GM23338 (cell line): Measurements from ENCODE around the gene EIF3J. TPM values are rescaled to one million over a fixed set of nuclear protein-coding genes. Genes with fewer than 3 reads are reported as not detected.

ENCODE experiments used
- ATAC-seq: fragments of 200-7000 bp; cut with Tn5 transposase; 3 replicates; pipeline ENCODE4 v1.9.1; 2020
- DNase-seq: peaks from one replicate; pipeline ENCODE4 v3.0.0-alpha.2; 2015; ENCODE audit warnings: low spot score
- H2AFZ ChIP-seq: fragments of 200-600 bp; sonication (generic); 2 replicates; pipeline ENCODE4 v1.8.0; 2016; ENCODE audit warnings: antibody characterized with exemption, mild to moderate bottlenecking, moderate library complexity
- H3F3A ChIP-seq: fragments of 200-600 bp; sonication (generic); replicated peaks from 2 replicates; pipeline ENCODE4 v1.8.0; 2017; ENCODE audit warnings: antibody characterized with exemption, mixed run types, low read depth
- H3K27ac ChIP-seq: fragments of 200-600 bp; sonication (generic); 2 replicates; pipeline ENCODE4 v1.6.1; 2016; ENCODE audit warnings: low read depth
- H3K27me3 ChIP-seq: fragments of 200-600 bp; sonication (generic); 2 replicates; pipeline ENCODE4 v1.8.0; 2016; ENCODE audit warnings: mild to moderate bottlenecking, mixed run types, moderate library complexity; ENCODE audit not compliant: insufficient read depth
- H3K36me3 ChIP-seq: fragments of 200-600 bp; sonication (generic); 2 replicates; pipeline ENCODE4 v1.8.0; 2016; ENCODE audit warnings: mild to moderate bottlenecking; ENCODE audit not compliant: insufficient read depth
- H3K4me1 ChIP-seq: fragments of 200-600 bp; sonication (generic); 2 replicates; pipeline ENCODE4 v1.8.0; 2016; ENCODE audit warnings: mild to moderate bottlenecking, moderate library complexity; ENCODE audit not compliant: insufficient read depth
- H3K4me2 ChIP-seq: fragments of 200-600 bp; sonication (generic); 2 replicates; pipeline ENCODE4 v1.7.1; 2017; ENCODE audit warnings: mixed run types
- H3K4me3 ChIP-seq: fragments of 200-600 bp; sonication (generic); 2 replicates; pipeline ENCODE4 v1.6.1; 2016; ENCODE audit warnings: mixed run types
- H3K79me2 ChIP-seq: fragments of 200-600 bp; sonication (generic); replicated peaks from 2 replicates; pipeline ENCODE4 v1.8.0; 2017; ENCODE audit warnings: mild to moderate bottlenecking; ENCODE audit not compliant: insufficient read depth
- H3K9me2 ChIP-seq: fragments of 200-600 bp; sonication (generic); 2 replicates; pipeline ENCODE4 v1.8.0; 2017; ENCODE audit not compliant: insufficient read depth
- H4K20me1 ChIP-seq: fragments of 200-600 bp; sonication (generic); replicated peaks from 2 replicates; pipeline ENCODE4 v1.8.0; 2017; ENCODE audit warnings: mild to moderate bottlenecking; ENCODE audit not compliant: insufficient read depth
- H3K27ac Mint-ChIP-seq: 2 replicates; pipeline ENCODE4 v1.8.0; 2020; ENCODE audit warnings: inconsistent platforms, mild to moderate bottlenecking, moderate library complexity, mixed read lengths
- H3K27me3 Mint-ChIP-seq: 3 replicates; pipeline ENCODE4 v1.8.0; 2022; ENCODE audit warnings: low read depth, mild to moderate bottlenecking, moderate library complexity, mixed read lengths, inconsistent platforms; ENCODE audit not compliant: insufficient read depth, poor library complexity
- H3K36me3 Mint-ChIP-seq: 3 replicates; pipeline ENCODE4 v1.8.0; 2021; ENCODE audit warnings: low read depth, mild to moderate bottlenecking, inconsistent platforms, moderate library complexity, mixed read lengths
- H3K4me1 Mint-ChIP-seq: 3 replicates; pipeline ENCODE4 v1.8.0; 2020; ENCODE audit warnings: mild to moderate bottlenecking, inconsistent platforms, mixed read lengths
- H3K4me3 Mint-ChIP-seq: 3 replicates; pipeline ENCODE4 v1.8.0; 2021; ENCODE audit warnings: moderate library complexity, mild to moderate bottlenecking, inconsistent platforms, mixed read lengths
- H3K9me3 Mint-ChIP-seq: 3 replicates; pipeline ENCODE4 v1.8.0; 2020; ENCODE audit warnings: moderate library complexity, mild to moderate bottlenecking, inconsistent platforms, mixed read lengths
- CTCF ChIP-seq, 2 experiments: fragments of 200-600 bp in 1 of 2; sonication (generic) in 1 of 2; conservative IDR thresholded peaks; 2 replicates each; pipeline versions ENCODE4 v1.5.1 to v1.6.1; 2016 to 2017; ENCODE audit warnings: antibody characterized with exemption in 2 of 2, low read depth in 2 of 2, mild to moderate bottlenecking in 2 of 2, moderate library complexity in 1 of 2
- EZH2 ChIP-seq: fragments of 200-600 bp; sonication (generic); IDR thresholded peaks from one replicate; pipeline ENCODE4 v1.8.0; 2017; ENCODE audit warnings: antibody characterized with exemption, mild to moderate bottlenecking, low read depth; ENCODE audit not compliant: unreplicated experiment
- EZH2phosphoT487 ChIP-seq: fragments of 200-600 bp; sonication (generic); IDR thresholded peaks from one replicate; pipeline ENCODE4 v1.8.1; 2018; ENCODE audit warnings: antibody characterized with exemption; ENCODE audit not compliant: unreplicated experiment
- JUNB ChIP-seq: IDR thresholded peaks from one replicate; pipeline ENCODE4 v1.6.1; 2016; ENCODE audit warnings: antibody characterized with exemption; ENCODE audit not compliant: unreplicated experiment
- NANOG ChIP-seq: IDR thresholded peaks from 2 replicates; pipeline ENCODE4 v1.6.1; 2016; ENCODE audit warnings: antibody characterized with exemption, borderline replicate concordance
- POLR2AphosphoS5 ChIP-seq: IDR thresholded peaks from 2 replicates; pipeline ENCODE4 v1.6.1; 2016; ENCODE audit warnings: antibody characterized with exemption, low read depth
- STAT1 ChIP-seq: IDR thresholded peaks from one replicate; pipeline ENCODE4 v1.6.1; 2016; ENCODE audit warnings: antibody characterized with exemption; ENCODE audit not compliant: unreplicated experiment
- ZNF114 ChIP-seq: fragments of 250-450 bp; sonication (Bioruptor Pico); IDR thresholded peaks from 2 replicates; pipeline ENCODE4 v1.5.0; 2020; ENCODE audit warnings: mild to moderate bottlenecking, moderate library complexity
- ZNF462 ChIP-seq: fragments of 250-450 bp; sonication (Bioruptor Pico); IDR thresholded peaks from 2 replicates; pipeline ENCODE4 v1.5.0; 2020; ENCODE audit warnings: mild to moderate bottlenecking, moderate library complexity
- polyA plus RNA-seq: library from polyadenylated mRNA; unstranded; fragments of >200 nt; fragmentation: Nextera tagmentation; extraction: Ambion mirVana; gene quantifications from 2 replicates; pipeline ENCODE4 v1.2.1, GENCODE V29; 2016
- total RNA-seq: library from RNA; depleted of rRNA; stranded (reverse); fragments of >200 nt; shearing (Covaris generic); gene quantifications from 2 replicates; pipeline ENCODE4 v1.2.3, GENCODE V29; 2014

The EIF3J gene
- total and polyA plus RNA-seq, 2 experiments from 2014 or later, result 62.7 to 66.6 TPM

GRCh38 chr15:44565387-44566154 lies 28.6 kb downstream of the EIF3J start:
- no peak for TF ChIP-seq ZNF114 (CRISPR knock-in tag)
- TF ChIP-seq NANOG, result no peak
- TF ChIP-seq CTCF (conservative IDR thresholded peaks at IDR 0.05; ENCODE audit: low read depth in 2 of 2), result no peak
- no peak for TF ChIP-seq EZH2
- TF ChIP-seq JUNB, result no peak
- TF ChIP-seq ZNF462, result no peak
- no peak for TF ChIP-seq STAT1
- no peak for TF ChIP-seq POLR2AphosphoS5
- TF ChIP-seq EZH2phosphoT487, result no peak
- Histone ChIP-seq H3K27me3 (no peaks in the 10 kb centered on the region), H3K9me2 (no peaks in the 10 kb centered on the region), H3K36me3 (peaks cover 56% of the 10 kb centered on the region), H3K79me2 (no peaks in the 10 kb centered on the region), H3K4me1 (no peaks in the 10 kb centered on the region), H3F3A (peaks cover 17% of the 10 kb centered on the region; the same call in 1 of the 2 replicates), H2AFZ (no peak overlapping the region), H3K4me2 (no peak overlapping the region), H3K4me3 (no peak overlapping the region), H3K27ac (no peak overlapping the region), H4K20me1 (no peaks in the 10 kb centered on the region; the same call in 1 of the 2 replicates)
- H3K27ac Mint-ChIP-seq, result no peak overlapping the region
- peaks cover 5% of the 10 kb centered on the region for H3K27me3 Mint-ChIP-seq
- ATAC-seq, result no peak
- H3K36me3 Mint-ChIP-seq, result peaks cover 76% of the 10 kb centered on the region
- H3K4me3 Mint-ChIP-seq, result no peak overlapping the region
- no peak for DNase-seq
- peaks cover 34% of the 10 kb centered on the region for H3K9me3 Mint-ChIP-seq
- H3K4me1 Mint-ChIP-seq, result no peaks in the 10 kb centered on the region
